SK-N-SH treated with all-trans-retinoic acid at 6 μM for 48 hours (cell line): Measurements from ENCODE around the gene APRT.

Experiments
- ATAC-seq: fragments of 200-7000 bp; cut with Tn5 transposase; 3 replicates; pipeline ENCODE4 v1.9.1; 2020; ENCODE audit warnings: mild to moderate bottlenecking, moderate library complexity
- BACH2 ChIP-seq: fragments of 250-450 bp; sonication (Bioruptor Pico); IDR thresholded peaks from 2 replicates; pipeline ENCODE4 v1.9.0; 2021; ENCODE audit warnings: mild to moderate bottlenecking, borderline replicate concordance
- CSRNP3 ChIP-seq: fragments of 250-450 bp; sonication (Bioruptor Pico); IDR thresholded peaks from 2 replicates; pipeline ENCODE4 v1.5.1; 2021; ENCODE audit warnings: mild to moderate bottlenecking, moderate library complexity
- ESRRG ChIP-seq: fragments of 250-450 bp; sonication (Bioruptor Pico); IDR thresholded peaks from 2 replicates; pipeline ENCODE4 v1.6.1; 2021; ENCODE audit warnings: mild to moderate bottlenecking
- GLIS3 ChIP-seq: fragments of 250-450 bp; sonication (Bioruptor Pico); IDR thresholded peaks from 2 replicates; pipeline ENCODE4 v1.5.0; 2020; ENCODE audit warnings: mild to moderate bottlenecking, moderate library complexity
- ISL1 ChIP-seq: fragments of 250-450 bp; sonication (Bioruptor Pico); IDR thresholded peaks from 2 replicates; pipeline ENCODE4 v2.1.2; 2022; ENCODE audit warnings: mild to moderate bottlenecking, moderate library complexity
- PATZ1 ChIP-seq: fragments of 250-450 bp; sonication (Bioruptor Pico); IDR thresholded peaks from 2 replicates; pipeline ENCODE4 v1.8.0; 2020; ENCODE audit warnings: mild to moderate bottlenecking, moderate library complexity, borderline replicate concordance
- PPARA ChIP-seq: fragments of 250-450 bp; sonication (Bioruptor Pico); IDR thresholded peaks from 2 replicates; pipeline ENCODE4 v1.5.0; 2020; ENCODE audit warnings: mild to moderate bottlenecking, borderline replicate concordance
- RARB ChIP-seq: fragments of 250-450 bp; sonication (Bioruptor Pico); IDR thresholded peaks from 2 replicates; pipeline ENCODE4 v1.8.0; 2021; ENCODE audit warnings: mild to moderate bottlenecking, moderate library complexity
- SNAI2 ChIP-seq: fragments of 250-450 bp; sonication (Bioruptor Pico); IDR thresholded peaks from 2 replicates; pipeline ENCODE4 v1.5.0; 2020; ENCODE audit warnings: mild to moderate bottlenecking, moderate library complexity
- TCF4 ChIP-seq: fragments of 250-450 bp; sonication (Bioruptor Pico); IDR thresholded peaks from 2 replicates; pipeline ENCODE4 v1.8.0; 2021; ENCODE audit warnings: mild to moderate bottlenecking, moderate library complexity, borderline replicate concordance
- TOX ChIP-seq: fragments of 250-450 bp; sonication (Bioruptor Pico); IDR thresholded peaks from 2 replicates; pipeline ENCODE4 v1.8.0; 2021; ENCODE audit warnings: mild to moderate bottlenecking, moderate library complexity, borderline replicate concordance
- ZC3H10 ChIP-seq: fragments of 250-450 bp; sonication (Bioruptor Pico); IDR thresholded peaks from 2 replicates; pipeline ENCODE4 v1.5.1; 2021; ENCODE audit warnings: mild to moderate bottlenecking, moderate library complexity
- ZFP3 ChIP-seq: fragments of 250-450 bp; sonication (Bioruptor Pico); IDR thresholded peaks from 2 replicates; pipeline ENCODE4 v1.5.0; 2020; ENCODE audit warnings: mild to moderate bottlenecking, moderate library complexity
- ZNF565 ChIP-seq: fragments of 450-650 bp; formaldehyde crosslinking; conservative IDR thresholded peaks from 2 replicates; pipeline ENCODE4 v1.5.0; 2020; ENCODE audit warnings: low read depth, mild to moderate bottlenecking, moderate library complexity
- ZNF8 ChIP-seq: fragments of 450-650 bp; formaldehyde crosslinking; IDR thresholded peaks from 2 replicates; pipeline ENCODE4 v1.5.0; 2020; ENCODE audit warnings: mild to moderate bottlenecking, moderate library complexity
- TF ChIP-seq, protein P1 (sequence below): fragments of 250-450 bp; sonication (Bioruptor Pico); IDR thresholded peaks from 2 replicates; pipeline ENCODE4 v1.5.0; 2020; ENCODE audit warnings: mild to moderate bottlenecking, moderate library complexity
- TF ChIP-seq, protein P2 (sequence below): fragments of 250-450 bp; sonication (Bioruptor Pico); IDR thresholded peaks from 2 replicates; pipeline ENCODE4 v1.8.0; 2021; ENCODE audit warnings: low read depth, mild to moderate bottlenecking, moderate library complexity, borderline replicate concordance

APRT gene

GRCh38 chr16:88761143-88761534 lies 50.6 kb downstream of the APRT start:
- ATAC-seq, result no peak
- TF ChIP-seq GLIS3 (CRISPR knock-in tag), result no peak
- no peak for TF ChIP-seq RARB (CRISPR knock-in tag)
- no peak for TF ChIP-seq ESRRG
- TF ChIP-seq ISL1, result no peak
- TF ChIP-seq ZNF565 (CRISPR knock-in tag), result no peak
- TF ChIP-seq BACH2 (CRISPR knock-in tag), result no peak
- TF ChIP-seq ZFP3 (CRISPR knock-in tag), result no peak
- TF ChIP-seq TOX (CRISPR knock-in tag), result no peak
- TF ChIP-seq CSRNP3, result no peak
- TF ChIP-seq PATZ1, result no peak
- TF ChIP-seq SNAI2 (CRISPR knock-in tag), result no peak
- TF ChIP-seq ZC3H10 (CRISPR knock-in tag), result no peak
- TF ChIP-seq, protein P1, sequence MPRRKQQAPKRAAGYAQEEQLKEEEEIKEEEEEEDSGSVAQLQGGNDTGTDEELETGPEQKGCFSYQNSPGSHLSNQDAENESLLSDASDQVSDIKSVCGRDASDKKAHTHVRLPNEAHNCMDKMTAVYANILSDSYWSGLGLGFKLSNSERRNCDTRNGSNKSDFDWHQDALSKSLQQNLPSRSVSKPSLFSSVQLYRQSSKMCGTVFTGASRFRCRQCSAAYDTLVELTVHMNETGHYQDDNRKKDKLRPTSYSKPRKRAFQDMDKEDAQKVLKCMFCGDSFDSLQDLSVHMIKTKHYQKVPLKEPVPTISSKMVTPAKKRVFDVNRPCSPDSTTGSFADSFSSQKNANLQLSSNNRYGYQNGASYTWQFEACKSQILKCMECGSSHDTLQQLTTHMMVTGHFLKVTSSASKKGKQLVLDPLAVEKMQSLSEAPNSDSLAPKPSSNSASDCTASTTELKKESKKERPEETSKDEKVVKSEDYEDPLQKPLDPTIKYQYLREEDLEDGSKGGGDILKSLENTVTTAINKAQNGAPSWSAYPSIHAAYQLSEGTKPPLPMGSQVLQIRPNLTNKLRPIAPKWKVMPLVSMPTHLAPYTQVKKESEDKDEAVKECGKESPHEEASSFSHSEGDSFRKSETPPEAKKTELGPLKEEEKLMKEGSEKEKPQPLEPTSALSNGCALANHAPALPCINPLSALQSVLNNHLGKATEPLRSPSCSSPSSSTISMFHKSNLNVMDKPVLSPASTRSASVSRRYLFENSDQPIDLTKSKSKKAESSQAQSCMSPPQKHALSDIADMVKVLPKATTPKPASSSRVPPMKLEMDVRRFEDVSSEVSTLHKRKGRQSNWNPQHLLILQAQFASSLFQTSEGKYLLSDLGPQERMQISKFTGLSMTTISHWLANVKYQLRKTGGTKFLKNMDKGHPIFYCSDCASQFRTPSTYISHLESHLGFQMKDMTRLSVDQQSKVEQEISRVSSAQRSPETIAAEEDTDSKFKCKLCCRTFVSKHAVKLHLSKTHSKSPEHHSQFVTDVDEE (CRISPR knock-in tag), result no peak
- no peak for TF ChIP-seq PPARA
- TF ChIP-seq, protein P2, sequence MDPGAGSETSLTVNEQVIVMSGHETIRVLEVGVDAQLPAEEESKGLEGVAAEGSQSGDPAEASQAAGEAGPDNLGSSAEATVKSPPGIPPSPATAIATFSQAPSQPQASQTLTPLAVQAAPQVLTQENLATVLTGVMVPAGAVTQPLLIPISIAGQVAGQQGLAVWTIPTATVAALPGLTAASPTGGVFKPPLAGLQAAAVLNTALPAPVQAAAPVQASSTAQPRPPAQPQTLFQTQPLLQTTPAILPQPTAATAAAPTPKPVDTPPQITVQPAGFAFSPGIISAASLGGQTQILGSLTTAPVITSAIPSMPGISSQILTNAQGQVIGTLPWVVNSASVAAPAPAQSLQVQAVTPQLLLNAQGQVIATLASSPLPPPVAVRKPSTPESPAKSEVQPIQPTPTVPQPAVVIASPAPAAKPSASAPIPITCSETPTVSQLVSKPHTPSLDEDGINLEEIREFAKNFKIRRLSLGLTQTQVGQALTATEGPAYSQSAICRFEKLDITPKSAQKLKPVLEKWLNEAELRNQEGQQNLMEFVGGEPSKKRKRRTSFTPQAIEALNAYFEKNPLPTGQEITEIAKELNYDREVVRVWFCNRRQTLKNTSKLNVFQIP, result no peak

- TF ChIP-seq ESRRG, result no peak
- no peak for TF ChIP-seq PPARA
- TF ChIP-seq CSRNP3, result no peak
- no peak for TF ChIP-seq ZNF8 (CRISPR knock-in tag)
- TF ChIP-seq ZNF565 (CRISPR knock-in tag), result no peak
These were observed 51.1 kb downstream of the APRT start for GRCh38 chr16:88760424-88761142.

DNA sequence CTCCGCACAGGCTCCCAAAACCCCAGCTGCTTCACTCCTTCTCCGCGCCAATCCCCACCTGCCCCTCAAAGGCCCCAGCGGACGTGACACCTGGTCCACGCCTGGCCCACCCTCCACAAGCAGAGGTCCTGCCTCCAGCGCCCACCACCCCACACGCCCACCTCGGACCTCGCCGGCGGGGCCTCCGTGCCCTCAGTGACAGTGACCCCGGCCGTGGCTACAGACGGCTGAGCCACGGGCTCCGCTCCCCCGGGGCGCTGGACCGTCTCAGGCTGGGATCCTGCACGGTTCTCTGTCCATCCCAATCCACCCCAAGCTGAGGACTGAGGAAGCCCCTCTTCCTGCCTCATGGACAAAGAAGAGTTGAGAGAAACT lies 51.8 kb downstream of the APRT start:
- no peak for TF ChIP-seq PPARA
- no peak for TF ChIP-seq TOX (CRISPR knock-in tag)
- TF ChIP-seq ZNF565 (CRISPR knock-in tag), result no peak
- no peak for TF ChIP-seq TCF4 (CRISPR knock-in tag)
- TF ChIP-seq CSRNP3, result no peak
- no peak for TF ChIP-seq SNAI2 (CRISPR knock-in tag)
- ATAC-seq, result no peak

More at GRCh38 chr16:88760424-88761142, 51.1 kb downstream of the APRT start:
- no peak for ATAC-seq
